OCI-LY7 (cell line): Measurements from ENCODE around the gene RNASE4. TPM values are rescaled to one million over a fixed set of nuclear protein-coding genes. Genes with fewer than 3 reads are reported as not detected.

Experiments
- BruUV-seq: library from RNA; stranded (reverse); fragments of 400-500 nt; replicated peaks from 2 replicates; lab custom pipeline; 2021; lab: Mats Ljungman, UMichigan
- CTCF ChIA-PET: fragments of 300-600 bp; sonication (Branson Sonifier 250); formaldehyde crosslinking; loops from one replicate; lab custom pipeline; 2022; ENCODE audit warnings: antibody characterized with exemption; ENCODE audit not compliant: unreplicated experiment; lab: Charles Lee
- POLR2A ChIA-PET: fragments of 300-600 bp; sonication (Branson Sonifier 250); formaldehyde crosslinking; loops from one replicate; lab custom pipeline; 2022; ENCODE audit warnings: antibody characterized with exemption; lab: Charles Lee
- DNase-seq: peaks from one replicate; pipeline ENCODE4 v3.0.0-alpha.2; 2015; ENCODE audit warnings: low spot score
- H2AFZ ChIP-seq: fragments of 200-600 bp; sonication (generic), shearing (Covaris generic); 2 replicates; pipeline ENCODE4 v1.6.1; 2014; ENCODE audit warnings: mild to moderate bottlenecking, antibody characterized with exemption, low read length, moderate library complexity
- H3K27ac ChIP-seq: fragments of 200-600 bp; sonication (generic); 2 replicates; pipeline ENCODE4 v1.5.1; 2014; ENCODE audit warnings: mixed run types, low read depth, mild to moderate bottlenecking, moderate library complexity, low read length, inconsistent platforms; ENCODE audit not compliant: poor library complexity, severe bottlenecking
- H3K36me3 ChIP-seq: fragments of 200-600 bp; sonication (generic); 2 replicates; pipeline ENCODE4 v1.6.1; 2014; ENCODE audit warnings: mild to moderate bottlenecking, antibody characterized with exemption, low read length, moderate library complexity, mixed read lengths; ENCODE audit not compliant: insufficient read depth
- H3K4me1 ChIP-seq: fragments of 200-600 bp; sonication (generic); 2 replicates; pipeline ENCODE4 v1.5.1; 2014; ENCODE audit warnings: mild to moderate bottlenecking, low read length; ENCODE audit not compliant: insufficient read depth, poor library complexity, severe bottlenecking
- H3K4me2 ChIP-seq: fragments of 200-600 bp; sonication (generic); 2 replicates; pipeline ENCODE4 v1.6.1; 2014; ENCODE audit warnings: mild to moderate bottlenecking, low read length
- H3K4me3 ChIP-seq: fragments of 200-600 bp; sonication (generic); 2 replicates; pipeline ENCODE4 v1.5.1; 2014; ENCODE audit warnings: mild to moderate bottlenecking, low read depth, low read length; ENCODE audit not compliant: poor library complexity, severe bottlenecking
- H3K79me2 ChIP-seq: fragments of 200-600 bp; sonication (generic); 2 replicates; pipeline ENCODE4 v1.6.1; 2016; ENCODE audit warnings: low read depth, mild to moderate bottlenecking, low read length, moderate library complexity, mixed read lengths; ENCODE audit not compliant: insufficient read depth
- H3K9me2 ChIP-seq: fragments of 200-600 bp; sonication (generic); 2 replicates; pipeline ENCODE4 v1.6.1; 2016; ENCODE audit warnings: mild to moderate bottlenecking, low read length, mixed read lengths; ENCODE audit not compliant: insufficient read depth
- H3K9me3 ChIP-seq: fragments of 200-600 bp; sonication (generic); 2 replicates; pipeline ENCODE4 v1.6.1; 2014; ENCODE audit warnings: mild to moderate bottlenecking, mixed run types, low read length, mixed read lengths
- H4K20me1 ChIP-seq: fragments of 200-600 bp; sonication (generic); 2 replicates; pipeline ENCODE4 v1.6.1; 2014; ENCODE audit warnings: mild to moderate bottlenecking, antibody characterized with exemption, low read length, moderate library complexity, mixed read lengths; ENCODE audit not compliant: insufficient read depth
- CTCF ChIP-seq: fragments of 200-600 bp; sonication (generic); conservative IDR thresholded peaks from 2 replicates; pipeline ENCODE4 v1.5.1; 2014; ENCODE audit warnings: mild to moderate bottlenecking, antibody characterized with exemption, low read length, moderate library complexity, mixed read lengths
- EZH2phosphoT487 ChIP-seq: fragments of 200-600 bp; sonication (generic); IDR thresholded peaks from 2 replicates; pipeline ENCODE4 v1.6.1; 2018; ENCODE audit warnings: low read depth, borderline replicate concordance, mild to moderate bottlenecking, mixed run types, antibody characterized with exemption, low read length, moderate library complexity, mixed read lengths
- intact Hi-C: fragments of 100-400 bp; cut with micrococcal nuclease; formaldehyde crosslinking; loops from one replicate; pipeline ENCODE4 v1.10.0; 2022; ENCODE audit not compliant: unreplicated experiment
- total RNA-seq, 2 experiments: library from RNA; depleted of rRNA in 1 of 2; stranded (reverse); fragments of >200 nt in 1 of 2; shearing (Covaris generic) in 1 of 2; gene quantifications; 2 replicates each; pipeline ENCODE4 v1.2.3, GENCODE V29; 2014 to 2022

Gene RNASE4
- total RNA-seq, 2 experiments from 2014 or later, result not detected

- Histone ChIP-seq H3K36me3 (no peaks in the 10 kb centered on the region), H3K9me3 (no peaks in the 10 kb centered on the region), H3K4me1 (no peaks in the 10 kb centered on the region), H3K27ac (no peak overlapping the region), H4K20me1 (no peaks in the 10 kb centered on the region), H3K4me2 (no peak overlapping the region), H2AFZ (no peak overlapping the region), H3K4me3 (no peak overlapping the region), H3K9me2 (no peaks in the 10 kb centered on the region), H3K79me2 (no peaks in the 10 kb centered on the region)
- CTCF ChIA-PET, result no interaction called here
- no TSS peak for BruUV-seq
- POLR2A ChIA-PET, result interaction anchor here (0.5 to 0.8 kb wide), 3 partner anchors 83 to 180 kb away, joined by 3 to 4 read pairs (median 3); no protein-coding TSS in a partner anchor
- TF ChIP-seq EZH2phosphoT487, result no peak
- no peak for TF ChIP-seq CTCF
- DNase-seq, result no peak
- intact Hi-C loops, result loop anchor here (1.0 to 5.0 kb wide), 3 partner anchors 159 to 275 kb away; no protein-coding TSS in a partner anchor
Observed at GRCh38 chr14:20696764-20697163, 12.4 kb downstream of the RNASE4 start.

- no peak overlapping the region for H3K27ac ChIP-seq
- H2AFZ ChIP-seq, result peak overlapping the region; percentile 79
Observed at GRCh38 chr14:20697273-20698017, 13.1 kb downstream of the RNASE4 start.

More at GRCh38 chr14:20697273-20698017, 13.1 kb downstream of the RNASE4 start:
- Histone ChIP-seq H3K9me2 (no peaks in the 10 kb centered on the region), H3K9me3 (no peaks in the 10 kb centered on the region), H4K20me1 (no peaks in the 10 kb centered on the region), H3K4me2 (peak overlapping the region; percentile 27; the same call in 1 of the 2 replicates), H3K4me3 (peak overlapping the region; percentile 4), H3K4me1 (no peaks in the 10 kb centered on the region), H3K79me2 (no peaks in the 10 kb centered on the region), H3K36me3 (no peaks in the 10 kb centered on the region)
- intact Hi-C loops, result loop anchor here (1.0 to 5.0 kb wide), 3 partner anchors 158 to 274 kb away; no protein-coding TSS in a partner anchor
- CTCF ChIA-PET, result interaction anchor here (1.3 kb wide), 1 partner anchor 273 kb away, joined by 3 read pairs; no protein-coding TSS in a partner anchor
- POLR2A ChIA-PET, result interaction anchor here (0.5 to 0.6 kb wide), 2 partner anchors 180 to 200 kb away, joined by 3 to 4 read pairs; no protein-coding TSS in a partner anchor
- BruUV-seq, result no TSS peak
- TF ChIP-seq EZH2phosphoT487, result no peak
- peak; percentile 91 for TF ChIP-seq CTCF
- DNase-seq, result peak; percentile 75
